Endothelial cell of umbilical vein (primary cell): ENCODE results near the gene CSTF2.

Experiments
- EZH2 ChIP-seq: IDR thresholded peaks from 2 replicates; pipeline ENCODE4 v1.6.1; 2012; ENCODE audit warnings: borderline replicate concordance, low read depth, mild to moderate bottlenecking, moderate library complexity, low read length, inconsistent platforms; ENCODE audit not compliant: severe bottlenecking
- JUN ChIP-seq: IDR thresholded peaks from 2 replicates; pipeline ENCODE4 v1.6.1; 2011; ENCODE audit warnings: borderline replicate concordance, low read depth; ENCODE audit not compliant: insufficient read length, insufficient read depth
- MYC ChIP-seq: IDR thresholded peaks from one replicate; pipeline ENCODE4 v1.6.1; 2011; ENCODE audit warnings: mild to moderate bottlenecking, low read depth, low read length
- POLR2A ChIP-seq: IDR thresholded peaks from 2 replicates; pipeline ENCODE4 v1.6.1; 2012; ENCODE audit warnings: low read depth, mild to moderate bottlenecking, control low read depth, low read length
- POLR2AphosphoS5 ChIP-seq: IDR thresholded peaks from 2 replicates; pipeline ENCODE4 v1.6.1; 2012; ENCODE audit warnings: low read depth, mild to moderate bottlenecking, control low read depth, low read length, moderate library complexity; ENCODE audit not compliant: insufficient read depth
- TF ChIP-seq, protein P1 (sequence below), 2 donors: IDR thresholded peaks; 1 replicate in 1 of 2; 2 replicates in 1 of 2; pipeline ENCODE4 v1.5.1; 2011; ENCODE audit warnings: low read length in 2 of 2, mild to moderate bottlenecking in 2 of 2, moderate library complexity in 2 of 2, control low read depth in 1 of 2, inconsistent platforms in 1 of 2, low read depth in 1 of 2; ENCODE audit not compliant: insufficient read depth in 1 of 2; ENCODE audit errors: extremely low read depth in 1 of 2

DNA sequence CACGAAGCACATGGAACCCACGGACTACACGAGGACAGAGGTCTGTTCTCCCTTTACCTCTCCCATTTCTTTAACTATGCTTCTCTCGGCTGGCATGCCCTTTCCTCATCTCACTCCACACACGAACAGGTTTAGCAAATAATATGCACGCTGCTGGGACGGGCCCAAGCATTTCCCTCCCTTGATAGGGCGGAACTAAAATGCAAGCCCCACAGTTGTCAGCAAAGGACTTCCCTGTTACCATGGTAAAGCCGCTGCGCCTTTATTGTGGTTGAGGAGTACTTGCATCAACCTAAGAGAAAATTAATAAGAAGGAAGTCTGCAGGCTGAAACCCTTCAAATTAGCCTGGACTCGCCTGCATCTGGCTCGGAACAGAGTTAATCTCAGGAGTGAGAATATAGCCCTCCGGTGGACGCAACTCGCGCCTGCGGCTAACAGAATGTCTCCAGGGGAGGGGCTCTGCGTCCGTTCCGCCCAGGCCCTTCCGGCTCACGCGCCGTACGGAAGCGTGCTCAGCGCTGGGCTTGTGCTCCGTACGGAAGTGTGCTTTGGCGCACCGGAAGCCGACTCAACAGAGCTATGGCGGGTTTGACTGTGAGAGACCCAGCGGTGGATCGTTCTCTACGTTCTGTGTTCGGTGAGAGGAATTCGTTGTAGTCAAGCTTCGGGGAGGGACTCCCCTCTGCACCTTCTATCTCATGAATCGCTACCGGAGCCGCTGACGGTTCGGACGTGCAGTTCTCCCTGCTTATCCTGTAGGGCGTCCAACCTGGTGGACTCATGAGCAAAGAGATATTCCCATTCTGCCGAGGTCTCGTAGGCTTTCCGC lies at the start of gene CSTF2:
- TF ChIP-seq, protein P1, sequence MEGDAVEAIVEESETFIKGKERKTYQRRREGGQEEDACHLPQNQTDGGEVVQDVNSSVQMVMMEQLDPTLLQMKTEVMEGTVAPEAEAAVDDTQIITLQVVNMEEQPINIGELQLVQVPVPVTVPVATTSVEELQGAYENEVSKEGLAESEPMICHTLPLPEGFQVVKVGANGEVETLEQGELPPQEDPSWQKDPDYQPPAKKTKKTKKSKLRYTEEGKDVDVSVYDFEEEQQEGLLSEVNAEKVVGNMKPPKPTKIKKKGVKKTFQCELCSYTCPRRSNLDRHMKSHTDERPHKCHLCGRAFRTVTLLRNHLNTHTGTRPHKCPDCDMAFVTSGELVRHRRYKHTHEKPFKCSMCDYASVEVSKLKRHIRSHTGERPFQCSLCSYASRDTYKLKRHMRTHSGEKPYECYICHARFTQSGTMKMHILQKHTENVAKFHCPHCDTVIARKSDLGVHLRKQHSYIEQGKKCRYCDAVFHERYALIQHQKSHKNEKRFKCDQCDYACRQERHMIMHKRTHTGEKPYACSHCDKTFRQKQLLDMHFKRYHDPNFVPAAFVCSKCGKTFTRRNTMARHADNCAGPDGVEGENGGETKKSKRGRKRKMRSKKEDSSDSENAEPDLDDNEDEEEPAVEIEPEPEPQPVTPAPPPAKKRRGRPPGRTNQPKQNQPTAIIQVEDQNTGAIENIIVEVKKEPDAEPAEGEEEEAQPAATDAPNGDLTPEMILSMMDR (IDR thresholded peaks at IDR 0.05; ENCODE audit: extremely low read depth in 1 of 2, insufficient read depth in 1 of 2, low read depth in 1 of 2, low read length in 2 of 2), result peak in 1 of 2 donors; percentile 15
- TF ChIP-seq POLR2A, result peak; percentile 73
- TF ChIP-seq JUN, result no peak
- TF ChIP-seq EZH2, result no peak
- no peak for TF ChIP-seq MYC
- peak; percentile 52 for TF ChIP-seq POLR2AphosphoS5
